ENCODE data around the gene TMEM150C.

- TF ChIP-seq CTCF (IDR thresholded peaks at IDR 0.05) (no peak), POLR2A (IDR thresholded peaks at IDR 0.05) (no peak)
Measured at GRCh38 chr4:82433791-82434190, 128.0 kb downstream of the TMEM150C start.

Measured in right lobe of liver (tissue), 4 donors.